GM18520 (cell line): Measurements from ENCODE around the gene C16orf89.
"Not testable (repeated sequence)": the region's sequence is repeated elsewhere in the genome, so short reads cannot be mapped to it uniquely, and the experiment has no call there.

Experiments
- ATAC-seq: cut with Tn5 transposase; IDR thresholded peaks from one replicate; pipeline ENCODE4 v1.9.1; 2021; ENCODE audit not compliant: unreplicated experiment

C16orf89 gene

GRCh38 chr16:5062790-5063765 lies 2.7 kb downstream of the C16orf89 start:
- ATAC-seq = no peak

- no peak for ATAC-seq
These were observed 3.7 kb downstream of the C16orf89 start for GRCh38 chr16:5062051-5062450.

- ATAC-seq = no peak
These were observed 5.6 kb downstream of the C16orf89 start for GRCh38 chr16:5060073-5060641.

GRCh38 chr16:5059386-5060072 lies 6.2 kb downstream of the C16orf89 start:
- no peak for ATAC-seq

- ATAC-seq = no peak
These were observed 7.3 kb downstream of the C16orf89 start for GRCh38 chr16:5058476-5058875.

DNA sequence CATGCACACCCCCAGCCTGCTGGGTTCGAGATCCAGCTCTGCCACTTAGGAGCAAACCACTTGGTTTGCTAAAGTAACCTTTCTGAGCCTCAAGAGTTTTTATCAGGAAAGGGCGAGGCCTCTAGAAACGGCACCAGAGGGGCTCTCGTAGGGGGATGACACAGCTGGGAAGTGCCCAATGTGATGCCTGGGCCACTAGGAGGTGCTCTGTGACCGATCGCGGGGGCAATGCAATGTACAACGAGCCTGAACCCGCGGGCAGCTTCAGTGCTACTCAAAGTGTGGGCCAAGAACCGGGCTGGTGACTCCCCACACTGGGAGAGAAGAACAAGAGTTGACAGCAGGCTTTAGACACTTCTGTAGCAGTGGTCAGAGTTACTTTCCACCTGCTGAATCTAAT lies 9.4 kb downstream of the C16orf89 start:
- no peak for ATAC-seq

DNA sequence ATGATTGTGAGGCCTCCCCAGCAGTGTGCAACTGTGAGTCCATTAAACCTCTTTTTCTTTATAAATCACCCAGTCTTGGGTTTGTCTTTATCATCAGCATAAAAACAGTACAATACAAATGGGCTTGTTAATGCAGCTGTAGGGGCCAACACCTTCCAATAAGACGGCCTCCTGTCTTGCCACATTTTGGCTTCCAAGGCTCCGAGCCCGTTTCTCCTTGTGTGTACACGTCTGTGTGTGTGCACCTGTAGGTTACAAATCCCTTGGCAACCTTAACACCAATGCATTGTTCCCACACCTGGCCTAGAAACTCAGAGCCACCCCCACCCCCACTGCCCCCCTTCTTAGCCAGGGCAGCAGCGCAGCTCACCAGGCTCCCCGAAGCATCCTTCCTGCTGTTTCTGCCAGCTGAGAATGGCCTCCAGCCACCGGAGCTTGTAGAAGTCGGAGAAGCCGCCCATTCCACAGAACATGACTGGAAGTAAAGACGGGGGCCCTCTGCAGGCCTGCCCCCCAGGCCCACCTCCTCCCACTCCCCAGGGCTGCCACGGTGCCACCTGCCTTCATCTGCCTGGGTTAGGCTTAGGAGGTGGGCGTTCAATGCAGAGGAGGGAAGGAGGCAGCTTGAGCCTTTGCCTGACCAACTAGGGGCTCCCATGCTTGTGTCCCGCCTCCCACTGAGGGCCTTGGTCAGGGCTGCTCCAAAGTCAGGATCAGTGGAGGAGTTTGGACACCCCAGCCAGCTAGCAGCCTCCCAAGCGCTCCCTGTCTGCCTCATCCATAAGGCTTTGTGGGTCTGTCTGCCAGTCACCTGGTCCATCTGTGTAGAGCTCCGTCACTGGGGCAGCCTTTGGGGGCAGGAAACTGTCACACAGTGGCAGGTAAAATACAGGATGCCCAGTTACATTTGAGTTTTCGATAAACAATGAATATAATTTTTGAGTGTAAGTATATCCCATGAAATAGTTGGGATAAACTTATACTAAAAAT lies 10.6 kb downstream of the C16orf89 start:
- no peak for ATAC-seq

- ATAC-seq = no peak
These were observed 18.8 kb downstream of the C16orf89 start for GRCh38 chr16:5046914-5047313.

- no peak for ATAC-seq
These were observed 20.1 kb downstream of the C16orf89 start for GRCh38 chr16:5045499-5046115.

DNA sequence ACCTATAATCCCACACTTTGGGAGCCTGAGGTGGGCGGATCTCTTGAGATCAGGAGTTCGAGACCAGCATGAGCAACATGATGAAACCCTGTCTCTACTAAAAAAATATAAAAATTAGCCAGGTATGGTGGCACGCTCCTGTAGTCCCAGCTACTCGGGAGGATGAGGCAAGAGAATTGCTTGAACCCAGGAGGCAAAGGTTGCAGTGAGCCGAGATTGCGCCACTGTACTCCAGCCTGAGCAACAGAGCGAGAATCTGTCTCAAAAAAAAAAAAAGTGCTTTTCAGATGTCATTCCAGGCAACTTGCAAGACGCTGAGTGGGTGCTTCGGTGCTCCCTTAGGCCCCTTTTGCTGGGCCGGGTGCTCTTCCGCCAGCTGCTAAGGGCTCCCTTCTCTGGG lies 21.2 kb downstream of the C16orf89 start:
- ATAC-seq = not testable (repeated sequence)

GRCh38 chr16:5044011-5044540 lies 21.7 kb downstream of the C16orf89 start:
- no peak for ATAC-seq

- no peak for ATAC-seq
These were observed 23.1 kb downstream of the C16orf89 start for GRCh38 chr16:5042574-5043171.

GRCh38 chr16:5041600-5042133 lies 24.1 kb downstream of the C16orf89 start:
- peak; percentile 43 for ATAC-seq

DNA sequence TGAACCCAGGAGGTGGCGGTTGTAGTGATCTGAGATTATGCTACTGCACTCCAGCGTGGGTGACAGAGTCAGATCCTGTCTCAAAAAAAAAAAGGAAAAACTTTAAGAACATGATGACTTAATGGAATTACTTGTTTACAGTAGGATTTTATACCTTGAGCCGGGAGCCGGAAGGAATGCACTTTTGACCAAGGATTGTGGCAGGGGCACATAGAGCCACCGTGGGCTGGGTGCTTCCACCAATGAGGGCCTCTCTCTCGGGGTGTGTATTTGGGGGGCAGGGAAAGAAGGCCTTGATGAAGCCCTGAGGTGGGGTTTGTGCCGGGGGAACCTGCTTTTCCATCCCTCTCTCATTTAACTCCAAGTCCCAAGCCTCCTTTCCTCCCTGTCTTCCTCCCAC lies 25.3 kb downstream of the C16orf89 start:
- no peak for ATAC-seq

- ATAC-seq = no peak
These were observed 29.3 kb downstream of the C16orf89 start for GRCh38 chr16:5036228-5037156.

DNA sequence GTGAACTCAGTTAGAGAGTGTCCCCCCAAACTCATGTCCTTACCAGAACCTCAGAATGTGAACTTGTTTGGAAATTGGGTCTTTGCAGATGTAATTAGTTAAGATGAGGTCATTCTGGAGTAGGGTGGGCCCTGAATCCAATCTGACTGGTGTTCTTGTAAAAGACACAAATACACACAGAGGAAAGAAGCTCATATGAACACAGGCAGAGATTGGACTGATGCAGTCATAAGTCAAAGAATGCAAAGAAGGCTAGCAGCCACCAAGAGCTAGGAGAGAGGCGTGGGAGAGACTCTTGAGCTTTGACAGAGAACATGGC lies 29.9 kb downstream of the C16orf89 start:
- ATAC-seq = no peak

DNA sequence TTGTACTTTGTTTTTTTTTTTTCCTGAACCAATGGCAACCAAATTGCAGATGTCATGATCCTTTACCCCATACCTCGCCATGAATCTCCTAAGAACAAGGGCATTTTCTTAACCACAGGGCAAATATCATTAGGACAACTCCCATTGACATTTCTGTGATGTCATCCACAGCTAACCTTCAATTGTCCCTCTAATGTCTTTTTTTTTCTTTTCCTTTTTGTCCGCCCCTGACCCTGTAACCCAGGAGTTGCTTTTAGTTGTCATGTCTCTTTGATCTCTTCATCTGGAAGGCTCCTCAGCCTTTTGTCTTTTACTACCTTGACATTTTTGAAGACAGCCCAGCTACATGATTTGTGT lies 31.6 kb downstream of the C16orf89 start:
- no peak for ATAC-seq
